HPDE6-E6E7 (cell line): ENCODE data around the gene ERI3.

Experiments
- DNase-seq: peaks from one replicate; pipeline ENCODE4 v3.0.0; 2011; ENCODE audit warnings: missing footprints; ENCODE audit errors: extremely low spot score

The ERI3 gene

DNA sequence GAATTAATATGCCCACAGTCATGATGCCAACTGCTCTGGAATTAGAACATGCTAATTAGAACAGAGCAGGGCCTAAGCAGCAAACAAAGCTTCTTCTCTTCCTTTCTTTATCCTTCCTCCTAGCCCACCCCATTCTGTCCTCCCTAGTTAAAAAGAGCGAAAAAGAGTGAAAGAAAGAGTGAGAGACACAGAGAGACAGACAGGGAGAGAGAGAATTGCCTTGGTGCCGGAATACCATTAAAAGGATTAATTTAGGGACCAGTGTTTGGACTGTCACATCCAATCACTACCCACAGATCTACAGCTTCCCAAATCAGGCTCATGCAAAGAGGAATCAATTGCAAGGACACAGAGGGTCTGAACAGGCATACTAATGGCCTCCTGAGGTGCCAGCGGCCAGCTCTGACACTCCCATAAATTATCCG lies 7.0 kb downstream of the ERI3 start:
- DNase-seq, result no peak

DNA sequence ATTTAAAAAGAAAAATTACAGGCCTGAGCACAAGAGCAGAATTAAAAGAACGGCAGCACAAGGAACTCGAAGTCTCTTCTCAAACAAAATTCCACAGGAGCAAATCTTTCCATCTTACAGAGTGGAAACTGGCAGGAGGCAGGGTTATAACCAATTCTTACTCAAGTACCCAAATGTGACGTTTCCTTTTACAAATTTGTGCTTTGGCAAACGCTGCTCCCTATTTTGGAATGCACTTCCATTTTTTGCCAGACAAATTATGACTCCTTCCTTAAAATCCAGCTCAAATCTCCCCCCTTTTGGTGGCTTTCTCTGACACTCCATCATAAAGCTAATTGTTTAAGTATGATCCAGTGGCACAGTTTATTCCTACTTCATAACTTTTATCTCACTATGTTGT lies 7.8 kb downstream of the ERI3 start:
- DNase-seq, result no peak

DNA sequence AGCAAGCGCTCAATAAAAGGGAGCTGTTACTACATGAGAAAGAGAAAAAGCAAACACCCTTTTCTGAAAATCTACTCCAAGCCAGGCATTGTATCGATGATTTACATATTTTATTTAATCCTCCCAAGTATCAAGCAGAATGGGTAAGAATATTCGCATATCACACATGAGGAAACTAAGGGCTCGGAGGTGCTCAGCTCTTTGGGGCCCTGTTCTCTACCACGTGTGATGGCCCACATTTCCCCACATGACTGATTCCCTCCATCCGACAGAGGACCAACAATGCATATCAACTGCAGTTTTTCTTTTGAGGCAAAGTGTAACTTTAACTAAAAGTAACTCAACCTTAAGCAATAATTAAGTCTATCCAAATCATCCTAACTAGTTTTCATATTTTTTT lies 8.2 kb downstream of the ERI3 start:
- no peak for DNase-seq

DNA sequence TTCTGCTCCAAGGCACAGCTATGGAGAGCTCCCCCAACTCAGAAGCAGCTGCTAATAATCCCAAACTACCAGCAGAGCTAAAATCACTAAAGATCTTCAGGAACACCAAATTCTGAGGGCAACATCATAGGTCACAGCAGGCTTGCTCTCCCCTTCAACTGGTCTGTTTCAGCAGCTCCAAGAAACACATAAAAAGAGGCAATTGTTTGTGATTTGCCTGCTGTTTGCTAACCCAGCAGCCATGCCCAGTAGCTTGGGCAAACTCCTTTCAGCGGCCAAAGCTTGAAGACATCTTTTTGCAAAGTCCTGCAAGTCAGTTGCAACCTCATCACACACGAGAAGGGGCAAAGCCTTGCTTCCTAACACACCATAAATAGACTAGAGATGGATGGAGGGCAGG lies 8.9 kb downstream of the ERI3 start:
- no peak for DNase-seq

DNA sequence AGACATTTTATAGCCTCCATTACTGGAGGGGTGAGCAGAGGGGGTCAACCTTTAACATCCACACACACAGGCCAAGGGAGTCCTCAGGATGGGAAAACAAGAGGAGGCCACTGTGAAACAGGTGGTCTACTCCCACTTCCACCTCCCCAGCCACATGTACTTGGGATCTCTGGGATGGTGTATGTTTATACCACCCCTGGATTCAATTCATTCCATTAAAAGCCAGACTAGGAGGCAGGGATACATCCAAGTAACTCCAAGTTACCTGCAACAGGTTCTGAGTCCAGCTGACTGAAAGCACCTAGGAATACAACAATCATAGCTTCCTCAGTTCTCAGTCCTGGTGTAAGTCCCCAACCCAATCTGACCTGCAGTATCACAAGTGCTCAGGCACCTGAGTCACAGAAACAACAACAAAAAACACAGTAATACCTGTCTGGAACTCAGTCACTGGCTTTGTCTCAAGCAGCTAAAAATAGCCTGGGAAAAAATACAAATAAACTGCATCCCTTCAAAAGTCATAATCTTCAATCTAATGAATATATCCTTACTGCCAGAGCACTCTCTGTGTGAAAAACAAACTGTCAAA lies 9.8 kb downstream of the ERI3 start:
- no peak for DNase-seq

DNA sequence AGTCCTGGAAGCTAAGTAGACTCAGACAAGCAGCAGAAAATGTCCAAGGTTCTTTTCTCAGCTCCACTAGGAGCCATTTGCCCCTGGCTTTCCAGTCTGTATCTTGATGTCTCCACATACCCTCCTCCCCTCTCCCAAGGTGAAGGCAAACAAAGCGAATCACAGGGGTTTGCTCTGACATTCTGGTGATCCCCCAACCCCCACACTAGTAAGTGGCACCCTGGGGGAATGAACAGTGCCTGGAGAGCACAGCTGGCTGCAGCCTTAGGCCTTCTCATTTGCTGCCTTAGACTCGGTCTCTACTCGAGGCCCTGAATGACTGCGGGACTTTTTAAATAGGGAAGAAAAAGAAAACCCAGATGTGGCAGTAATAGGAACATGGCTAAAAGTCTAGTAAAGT lies 15.3 kb downstream of the ERI3 start:
- no peak for DNase-seq

DNA sequence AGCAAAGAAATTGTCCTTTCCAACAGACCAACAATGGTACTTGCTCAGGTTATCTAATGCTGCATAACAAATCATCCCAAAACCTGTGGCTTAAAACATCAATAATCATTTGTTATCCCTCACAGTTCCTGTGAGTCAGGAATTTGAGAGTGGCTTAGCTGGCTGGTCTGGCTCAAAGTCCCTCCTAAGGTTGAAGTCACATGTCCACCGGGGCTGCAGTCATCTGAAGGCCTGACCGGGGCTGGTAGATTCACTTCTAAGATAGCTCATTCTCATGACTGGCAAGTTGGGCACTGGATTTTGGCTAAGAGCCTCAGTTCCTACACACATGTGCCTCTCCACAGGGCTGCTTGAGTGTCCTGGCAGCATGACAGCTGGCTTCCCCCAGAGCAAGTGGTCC lies 16.9 kb downstream of the ERI3 start:
- DNase-seq, result no peak

DNA sequence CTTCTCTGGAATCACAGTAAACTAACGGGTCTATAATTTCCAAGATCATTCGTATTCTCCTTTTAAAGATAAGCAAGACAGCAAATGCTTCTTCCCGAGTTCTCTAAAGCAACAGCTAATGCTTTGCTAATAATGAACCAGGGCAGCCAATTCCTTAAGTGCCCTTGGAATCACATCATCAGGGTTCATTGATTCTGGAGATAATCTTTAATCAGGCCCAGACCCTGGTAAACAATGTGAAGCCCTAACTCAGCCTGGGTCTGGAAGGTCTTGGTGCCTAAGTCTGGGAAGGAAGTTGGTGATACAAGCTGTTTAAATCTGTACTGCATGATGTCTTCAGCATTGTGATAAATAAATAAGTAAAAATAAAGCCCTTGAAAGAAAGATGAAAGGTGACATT lies 18.4 kb downstream of the ERI3 start:
- DNase-seq, result no peak

DNA sequence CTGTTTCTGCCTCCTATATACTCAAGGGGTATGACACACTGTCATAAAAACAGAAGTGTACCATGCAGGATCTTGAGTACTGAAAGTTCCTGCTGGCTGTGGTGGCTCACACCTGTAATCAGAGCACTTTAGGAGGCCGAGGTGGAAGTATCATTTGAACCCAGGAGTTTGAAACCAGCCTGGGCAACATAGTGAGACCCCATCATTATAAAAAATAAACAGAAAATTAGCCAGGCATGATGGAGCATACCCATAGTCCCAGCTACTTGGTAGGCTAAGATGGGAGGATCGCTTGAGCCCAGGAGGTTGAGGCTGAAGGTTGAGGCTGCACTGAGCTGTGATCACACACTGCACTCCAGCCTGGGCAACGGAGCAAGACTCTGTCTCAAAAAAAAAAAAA lies 20.1 kb downstream of the ERI3 start:
- no peak for DNase-seq

DNA sequence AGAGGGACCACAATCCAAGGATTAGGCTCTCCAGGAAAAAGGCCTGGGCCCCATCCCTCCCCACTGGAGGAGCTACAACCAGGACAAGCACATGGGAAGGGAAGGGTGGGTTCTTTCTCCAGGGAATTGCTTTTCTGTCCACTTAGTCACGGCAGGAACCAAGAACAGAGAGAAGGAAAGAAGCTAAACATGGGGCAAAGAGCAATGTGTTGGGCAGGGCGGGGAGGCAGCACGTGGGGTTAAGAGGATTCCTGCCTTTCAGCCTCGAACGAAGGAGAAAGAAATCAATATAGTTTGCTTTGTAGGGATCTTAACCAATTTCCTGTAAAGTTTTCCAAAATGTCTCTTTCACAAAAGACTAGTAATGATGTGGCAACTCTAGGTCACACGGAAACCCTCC lies 21.7 kb downstream of the ERI3 start:
- no peak for DNase-seq

DNA sequence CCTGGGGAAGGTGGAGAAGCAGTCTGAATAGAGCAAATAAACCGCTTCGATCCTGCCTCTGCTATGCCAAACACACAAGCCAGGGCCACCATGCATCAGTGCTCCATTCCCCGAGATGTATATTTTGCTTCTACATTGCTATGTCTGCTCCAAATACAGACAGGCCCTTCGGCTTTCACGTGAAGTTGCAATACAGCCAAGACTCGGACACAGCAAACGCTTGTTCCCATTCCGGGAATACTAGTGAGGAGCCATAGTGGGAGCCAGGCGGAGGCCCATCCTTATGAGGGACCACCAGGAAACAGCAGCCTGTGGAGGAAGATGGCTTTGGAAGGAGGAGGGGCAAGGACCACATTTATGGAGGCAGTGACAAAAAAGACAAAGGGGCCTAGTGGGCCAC lies 22.6 kb downstream of the ERI3 start:
- no peak for DNase-seq

DNA sequence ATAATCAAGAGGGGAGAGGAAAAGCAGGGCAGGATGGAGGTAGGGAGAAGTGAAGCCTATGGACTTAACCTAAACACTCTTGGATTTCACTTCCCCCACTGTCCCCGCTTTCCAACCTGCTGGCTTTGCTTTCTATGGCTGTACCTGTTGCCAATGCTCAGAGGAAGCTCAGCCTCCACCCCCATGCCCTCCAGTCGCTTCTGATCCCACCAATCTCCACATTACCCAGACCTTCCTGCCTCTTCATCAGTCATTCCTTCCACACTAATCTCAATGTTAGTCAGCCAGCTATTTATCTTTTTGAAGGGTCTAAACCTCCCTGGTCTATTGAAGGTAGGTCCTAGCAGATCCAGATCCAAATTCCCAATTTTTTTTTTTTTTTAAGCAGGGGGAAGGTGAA lies 24.1 kb downstream of the ERI3 start:
- DNase-seq, result no peak

DNA sequence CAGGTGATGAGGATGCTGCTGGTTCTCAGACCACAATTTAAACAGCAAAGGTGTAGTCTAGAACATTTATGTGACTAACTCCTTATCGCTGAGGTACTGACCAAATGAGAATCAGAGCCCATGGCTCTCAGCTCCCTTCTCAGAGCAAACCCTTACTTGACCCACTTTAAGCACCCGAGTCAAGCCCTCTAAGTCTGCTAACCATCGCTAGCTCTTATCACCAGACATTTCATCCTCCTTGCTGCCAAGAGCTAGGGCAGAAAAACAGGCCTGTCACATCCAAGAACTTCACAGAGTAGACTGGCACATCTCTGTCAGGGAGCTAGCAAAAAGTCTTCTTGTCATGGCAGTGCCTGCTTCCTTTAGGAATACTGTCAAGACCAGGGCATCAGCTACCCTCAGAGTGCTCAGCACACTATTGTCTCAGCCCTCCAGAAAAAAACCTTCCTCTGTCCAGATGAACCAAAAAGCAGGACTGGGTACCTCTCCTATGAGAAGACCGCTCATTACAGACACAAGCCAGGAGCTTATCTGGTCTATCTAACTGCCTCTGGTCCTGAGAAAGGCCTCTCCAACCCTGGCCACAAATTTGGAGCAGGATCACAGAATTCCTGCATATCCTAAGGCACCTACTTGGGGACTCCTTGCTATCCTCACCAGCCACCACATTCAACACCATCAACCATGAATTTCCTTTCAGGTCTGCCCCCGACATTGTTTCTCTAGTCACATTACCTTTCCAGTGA lies 26.2 kb downstream of the ERI3 start:
- DNase-seq, result no peak

DNA sequence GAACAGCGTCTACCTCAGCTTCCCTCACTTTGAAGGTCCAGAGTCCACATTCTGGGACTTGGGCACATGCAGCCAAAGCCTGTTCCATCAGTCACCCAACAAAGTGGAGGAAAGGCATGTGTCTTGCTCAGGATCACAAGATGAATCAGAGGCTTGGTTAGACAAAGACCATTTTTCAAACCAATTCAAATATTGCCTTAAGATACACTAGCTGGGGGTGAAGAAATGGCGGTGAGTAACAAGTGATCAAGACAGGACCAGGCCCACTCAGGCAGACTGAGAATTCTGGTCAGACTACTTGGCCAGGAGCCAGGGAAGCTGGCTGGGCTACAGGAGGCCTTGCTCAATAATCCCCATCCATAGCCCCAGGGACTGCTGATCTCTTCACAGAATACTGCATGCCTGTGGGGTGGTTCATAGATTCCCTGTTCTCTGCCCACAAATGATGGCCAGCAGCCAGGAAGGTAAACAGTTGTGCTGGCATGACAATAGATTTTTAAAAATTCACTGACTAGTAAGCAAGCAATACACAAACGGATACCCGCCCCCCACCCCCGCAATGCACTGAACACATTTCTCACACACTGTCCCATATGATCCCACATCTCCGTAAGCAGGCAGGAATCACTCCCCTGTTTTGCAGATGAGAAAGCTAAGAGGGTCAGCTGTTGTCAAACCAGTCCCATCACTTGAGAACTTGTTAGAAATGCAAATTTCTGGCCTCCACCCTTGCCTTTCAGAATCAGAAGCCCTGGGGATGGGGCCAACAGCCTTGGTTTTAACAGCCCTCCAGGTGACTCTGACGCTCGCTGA lies 27.2 kb downstream of the ERI3 start:
- peak; percentile 97 for DNase-seq

DNA sequence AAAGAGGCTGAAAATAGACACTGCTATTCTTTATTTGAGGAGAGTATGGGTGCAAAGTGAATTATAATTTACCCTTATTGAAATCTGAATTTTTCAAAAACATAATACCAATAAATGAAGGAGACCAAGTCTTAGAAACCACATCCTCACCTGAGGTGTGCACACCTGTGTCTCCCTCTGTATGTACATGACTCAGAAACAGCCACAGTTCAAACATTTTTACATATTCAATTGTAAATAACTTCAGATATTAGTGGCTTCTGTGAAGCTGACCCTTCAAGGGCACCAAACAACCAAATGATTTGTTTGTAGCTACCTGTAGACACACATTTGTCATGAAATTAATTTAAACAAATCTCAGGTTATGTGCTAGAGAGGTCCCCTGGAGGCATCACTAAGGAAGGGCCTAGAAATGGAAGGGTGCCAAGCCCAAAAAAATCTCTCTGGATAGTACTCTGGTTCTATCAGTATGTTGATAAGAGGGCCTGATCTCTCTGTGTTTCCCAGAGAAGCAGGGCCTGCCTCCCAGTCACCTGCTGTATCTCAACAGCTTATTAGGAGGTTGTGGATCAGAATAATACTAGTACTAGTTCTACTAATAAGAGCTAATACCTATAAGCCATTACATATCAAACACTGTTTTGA lies 28.1 kb downstream of the ERI3 start:
- DNase-seq, result peak; percentile 34

DNA sequence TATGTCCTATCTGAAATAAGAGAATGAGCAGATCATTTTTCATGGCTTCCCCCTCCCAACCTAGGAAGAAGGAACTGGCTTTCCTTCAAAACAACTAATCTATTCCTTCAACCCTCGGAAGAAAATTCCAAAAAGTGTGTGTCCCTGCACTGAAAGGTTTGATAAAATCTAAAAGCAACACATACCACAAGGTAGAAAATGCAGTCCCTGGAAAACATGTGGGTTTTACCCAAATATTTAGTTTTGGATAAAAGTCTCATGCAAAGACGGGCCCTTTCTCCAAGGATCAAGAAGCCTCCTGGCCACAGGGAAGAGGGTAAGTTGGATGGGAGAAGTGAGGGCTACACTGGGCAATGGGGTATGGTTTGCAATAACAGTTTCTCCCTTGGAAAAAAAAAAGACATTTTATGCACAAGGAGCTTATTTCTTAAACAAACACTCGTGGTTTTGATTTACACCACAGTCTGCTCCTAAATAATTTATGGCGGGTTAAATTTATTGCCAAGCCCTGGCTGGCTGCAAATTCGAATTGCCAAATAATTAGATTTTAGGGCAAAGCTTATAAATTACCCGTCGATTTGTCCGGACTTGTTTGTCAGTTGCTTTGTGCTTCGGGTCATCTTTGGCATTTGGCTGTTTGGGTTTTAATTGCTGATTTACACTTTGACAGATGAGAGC lies 28.9 kb downstream of the ERI3 start:
- no peak for DNase-seq

DNA sequence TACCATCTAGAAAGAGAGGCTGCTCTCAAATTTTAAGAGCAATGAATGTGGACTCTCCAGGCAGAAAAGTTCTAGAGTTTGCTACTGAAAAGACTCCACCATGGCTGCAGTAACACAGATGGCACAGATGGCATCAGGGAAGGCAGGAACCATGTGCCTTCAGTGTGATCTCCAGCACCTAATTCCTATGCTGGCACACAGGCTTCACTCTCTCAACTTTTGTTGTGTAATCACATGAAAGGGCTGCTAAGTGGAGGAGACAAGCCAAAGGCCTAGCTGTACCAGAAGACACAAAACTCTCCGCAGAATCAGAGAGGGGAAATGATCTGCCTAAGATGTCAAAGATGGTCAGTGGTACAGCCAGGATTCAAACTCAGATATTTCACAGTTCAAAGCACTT lies 31.1 kb downstream of the ERI3 start:
- no peak for DNase-seq

DNA sequence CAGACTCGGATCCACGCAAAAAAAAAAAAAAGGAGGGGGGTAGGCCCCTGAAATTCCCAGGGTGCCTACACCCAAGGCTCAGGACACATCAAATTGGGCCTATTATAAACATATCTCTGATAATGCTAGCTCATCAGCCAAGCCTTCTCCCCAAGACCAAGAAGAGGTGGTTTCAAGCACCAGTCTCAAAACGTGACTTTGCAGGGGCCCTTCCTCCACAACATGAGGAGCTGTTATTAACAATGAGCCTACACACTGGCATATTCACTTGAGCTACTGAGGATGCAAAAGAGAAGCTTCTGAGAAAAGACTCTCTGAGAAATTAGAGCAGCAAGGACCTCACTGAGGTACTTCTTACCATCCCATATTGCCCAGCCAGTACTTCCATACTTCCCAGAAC lies 32.7 kb downstream of the ERI3 start:
- no peak for DNase-seq

DNA sequence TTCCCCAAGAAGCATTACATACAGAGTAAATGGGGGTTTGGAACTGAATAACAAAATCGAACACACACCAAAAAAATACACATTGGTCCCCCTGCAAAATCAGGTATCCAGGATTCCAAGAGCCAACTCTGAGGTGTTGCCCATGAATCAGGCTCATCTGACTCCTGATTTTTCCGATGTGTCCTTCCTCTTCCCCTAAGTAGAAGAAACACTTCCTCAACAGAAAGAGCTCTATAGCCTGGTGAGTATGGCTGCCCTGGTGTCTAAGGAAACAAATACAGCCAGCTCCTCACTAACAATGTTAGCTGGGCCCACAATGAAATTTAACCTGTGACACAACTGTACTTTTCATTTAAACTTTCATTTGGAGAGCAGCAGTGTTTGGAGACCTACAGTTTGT lies 33.6 kb downstream of the ERI3 start:
- DNase-seq, result no peak

DNA sequence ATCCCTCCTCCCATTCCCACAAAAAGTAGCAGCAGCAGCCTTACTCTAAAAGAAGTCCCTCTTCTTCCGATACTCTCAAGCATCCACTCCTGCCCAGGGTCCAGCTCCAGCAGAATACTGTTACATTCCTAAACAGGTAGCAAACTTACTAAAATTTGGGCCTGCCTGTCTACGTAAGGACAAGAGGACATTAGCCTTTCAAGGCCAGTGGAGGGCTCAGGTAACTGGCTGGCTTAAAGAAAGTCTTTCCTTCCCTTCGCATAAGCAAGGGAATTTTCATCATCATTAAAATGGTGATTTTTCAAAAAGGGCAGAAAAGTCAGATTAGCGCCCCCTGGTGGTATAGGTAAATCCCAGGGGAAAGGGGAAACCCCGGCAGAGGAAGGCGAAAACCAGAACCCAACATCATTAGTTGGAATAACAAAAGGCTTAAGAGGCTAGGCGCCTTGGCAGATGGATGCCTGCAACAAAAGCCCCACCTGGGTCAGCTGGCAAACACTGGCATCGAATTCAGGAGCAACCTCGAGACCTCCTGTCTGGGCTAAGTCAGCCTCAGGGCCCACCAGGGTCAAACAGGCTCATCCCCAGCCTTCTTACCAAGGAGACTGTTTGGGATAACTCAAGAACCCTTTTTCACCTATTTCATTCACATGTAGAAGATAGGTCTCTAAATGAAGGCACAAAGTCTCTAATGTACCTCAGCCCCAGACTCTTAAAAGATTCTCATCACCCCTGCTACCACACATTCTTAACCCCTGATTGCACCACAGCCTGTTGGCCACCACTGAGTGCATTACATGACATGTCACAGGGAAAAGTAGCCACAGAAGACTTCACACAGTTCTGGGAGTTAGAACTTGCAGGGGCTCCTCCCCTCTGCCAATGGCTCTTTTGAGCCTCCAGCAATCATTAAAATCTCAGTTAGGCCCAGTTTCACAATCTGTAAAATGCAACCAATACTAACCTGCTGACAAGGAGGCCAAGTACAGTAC lies 36.7 kb downstream of the ERI3 start:
- DNase-seq, result peak; percentile 58
